HFF-Myc (cell line): ENCODE results near the gene HBA1.
A peak's percentile ranks its signal among the peaks of the same experiment; 100 is the strongest.
"Not testable (repeated sequence)": the region's sequence is repeated elsewhere in the genome, so short reads cannot be mapped to it uniquely, and the experiment has no call there.

Source experiments
- DNase-seq: peaks from one replicate; pipeline ENCODE4 v3.0.0-alpha.2; 2011; ENCODE audit warnings: low read depth; ENCODE audit errors: extremely low read depth
- H3K4me3 ChIP-seq: replicated peaks from 2 replicates; pipeline ENCODE4 v1.5.1; 2011; ENCODE audit warnings: low read depth, mild to moderate bottlenecking, control low read depth, low read length
- TF ChIP-seq, protein P1 (sequence below): IDR thresholded peaks from 2 replicates; pipeline ENCODE4 v1.5.1; 2012; ENCODE audit warnings: mild to moderate bottlenecking, low read depth, low read length, control low read depth; ENCODE audit errors: missing control alignments

Gene HBA1

DNA sequence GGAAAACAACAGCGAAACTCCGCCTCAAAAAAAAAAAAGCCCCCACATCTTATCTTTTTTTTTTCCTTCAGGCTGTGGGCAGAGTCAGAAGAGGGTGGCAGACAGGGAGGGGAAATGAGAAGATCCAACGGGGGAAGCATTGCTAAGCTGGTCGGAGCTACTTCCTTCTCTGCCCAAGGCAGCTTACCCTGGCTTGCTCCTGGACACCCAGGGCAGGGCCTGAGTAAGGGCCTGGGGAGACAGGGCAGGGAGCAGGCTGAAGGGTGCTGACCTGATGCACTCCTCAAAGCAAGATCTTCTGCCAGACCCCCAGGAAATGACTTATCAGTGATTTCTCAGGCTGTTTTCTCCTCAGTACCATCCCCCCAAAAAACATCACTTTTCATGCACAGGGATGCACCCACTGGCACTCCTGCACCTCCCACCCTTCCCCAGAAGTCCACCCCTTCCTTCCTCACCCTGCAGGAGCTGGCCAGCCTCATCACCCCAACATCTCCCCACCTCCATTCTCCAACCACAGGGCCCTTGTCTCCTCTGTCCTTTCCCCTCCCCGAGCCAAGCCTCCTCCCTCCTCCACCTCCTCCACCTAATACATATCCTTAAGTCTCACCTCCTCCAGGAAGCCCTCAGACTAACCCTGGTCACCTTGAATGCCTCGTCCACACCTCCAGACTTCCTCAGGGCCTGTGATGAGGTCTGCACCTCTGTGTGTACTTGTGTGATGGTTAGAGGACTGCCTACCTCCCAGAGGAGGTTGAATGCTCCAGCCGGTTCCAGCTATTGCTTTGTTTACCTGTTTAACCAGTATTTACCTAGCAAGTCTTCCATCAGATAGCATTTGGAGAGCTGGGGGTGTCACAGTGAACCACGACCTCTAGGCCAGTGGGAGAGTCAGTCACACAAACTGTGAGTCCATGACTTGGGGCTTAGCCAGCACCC, 1.2 kb upstream of the HBA1 start:
- TF ChIP-seq, protein P1, sequence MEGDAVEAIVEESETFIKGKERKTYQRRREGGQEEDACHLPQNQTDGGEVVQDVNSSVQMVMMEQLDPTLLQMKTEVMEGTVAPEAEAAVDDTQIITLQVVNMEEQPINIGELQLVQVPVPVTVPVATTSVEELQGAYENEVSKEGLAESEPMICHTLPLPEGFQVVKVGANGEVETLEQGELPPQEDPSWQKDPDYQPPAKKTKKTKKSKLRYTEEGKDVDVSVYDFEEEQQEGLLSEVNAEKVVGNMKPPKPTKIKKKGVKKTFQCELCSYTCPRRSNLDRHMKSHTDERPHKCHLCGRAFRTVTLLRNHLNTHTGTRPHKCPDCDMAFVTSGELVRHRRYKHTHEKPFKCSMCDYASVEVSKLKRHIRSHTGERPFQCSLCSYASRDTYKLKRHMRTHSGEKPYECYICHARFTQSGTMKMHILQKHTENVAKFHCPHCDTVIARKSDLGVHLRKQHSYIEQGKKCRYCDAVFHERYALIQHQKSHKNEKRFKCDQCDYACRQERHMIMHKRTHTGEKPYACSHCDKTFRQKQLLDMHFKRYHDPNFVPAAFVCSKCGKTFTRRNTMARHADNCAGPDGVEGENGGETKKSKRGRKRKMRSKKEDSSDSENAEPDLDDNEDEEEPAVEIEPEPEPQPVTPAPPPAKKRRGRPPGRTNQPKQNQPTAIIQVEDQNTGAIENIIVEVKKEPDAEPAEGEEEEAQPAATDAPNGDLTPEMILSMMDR, result no peak
- DNase-seq, result no peak
- no peak overlapping the region for H3K4me3 ChIP-seq

DNA sequence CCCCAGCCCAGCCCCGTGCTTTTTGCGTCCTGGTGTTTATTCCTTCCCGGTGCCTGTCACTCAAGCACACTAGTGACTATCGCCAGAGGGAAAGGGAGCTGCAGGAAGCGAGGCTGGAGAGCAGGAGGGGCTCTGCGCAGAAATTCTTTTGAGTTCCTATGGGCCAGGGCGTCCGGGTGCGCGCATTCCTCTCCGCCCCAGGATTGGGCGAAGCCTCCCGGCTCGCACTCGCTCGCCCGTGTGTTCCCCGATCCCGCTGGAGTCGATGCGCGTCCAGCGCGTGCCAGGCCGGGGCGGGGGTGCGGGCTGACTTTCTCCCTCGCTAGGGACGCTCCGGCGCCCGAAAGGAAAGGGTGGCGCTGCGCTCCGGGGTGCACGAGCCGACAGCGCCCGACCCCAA, 474 bp upstream of the HBA1 start:
- H3K4me3 ChIP-seq, DNase-seq: not testable (repeated sequence)

DNA sequence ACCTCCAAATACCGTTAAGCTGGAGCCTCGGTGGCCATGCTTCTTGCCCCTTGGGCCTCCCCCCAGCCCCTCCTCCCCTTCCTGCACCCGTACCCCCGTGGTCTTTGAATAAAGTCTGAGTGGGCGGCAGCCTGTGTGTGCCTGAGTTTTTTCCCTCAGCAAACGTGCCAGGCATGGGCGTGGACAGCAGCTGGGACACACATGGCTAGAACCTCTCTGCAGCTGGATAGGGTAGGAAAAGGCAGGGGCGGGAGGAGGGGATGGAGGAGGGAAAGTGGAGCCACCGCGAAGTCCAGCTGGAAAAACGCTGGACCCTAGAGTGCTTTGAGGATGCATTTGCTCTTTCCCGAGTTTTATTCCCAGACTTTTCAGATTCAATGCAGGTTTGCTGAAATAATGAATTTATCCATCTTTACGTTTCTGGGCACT, 928 bp downstream of the HBA1 start:
- 0 out of 2 replicates have a peak overlapping the region, but pooled peaks have one; percentile 4 for H3K4me3 ChIP-seq
- TF ChIP-seq, protein P1, result no peak
- DNase-seq, result peak; percentile 33

DNA sequence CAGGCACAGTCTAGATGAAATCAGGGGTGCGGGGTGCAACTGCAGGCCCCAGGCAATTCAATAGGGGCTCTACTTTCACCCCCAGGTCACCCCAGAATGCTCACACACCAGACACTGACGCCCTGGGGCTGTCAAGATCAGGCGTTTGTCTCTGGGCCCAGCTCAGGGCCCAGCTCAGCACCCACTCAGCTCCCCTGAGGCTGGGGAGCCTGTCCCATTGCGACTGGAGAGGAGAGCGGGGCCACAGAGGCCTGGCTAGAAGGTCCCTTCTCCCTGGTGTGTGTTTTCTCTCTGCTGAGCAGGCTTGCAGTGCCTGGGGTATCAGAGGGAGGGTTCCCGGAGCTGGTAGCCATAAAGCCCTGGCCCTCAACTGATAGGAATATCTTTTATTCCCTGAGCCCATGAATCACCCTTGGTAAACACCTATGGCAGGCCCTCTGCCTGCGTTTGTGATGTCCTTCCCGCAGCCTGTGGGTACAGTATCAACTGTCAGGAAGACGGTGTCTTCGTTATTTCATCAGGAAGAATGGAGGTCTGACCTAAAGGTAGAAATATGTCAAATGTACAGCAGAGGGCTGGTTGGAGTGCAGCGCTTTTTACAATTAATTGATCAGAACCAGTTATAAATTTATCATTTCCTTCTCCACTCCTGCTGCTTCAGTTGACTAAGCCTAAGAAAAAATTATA, 1.6 kb downstream of the HBA1 start:
- no peak overlapping the region for H3K4me3 ChIP-seq

DNA sequence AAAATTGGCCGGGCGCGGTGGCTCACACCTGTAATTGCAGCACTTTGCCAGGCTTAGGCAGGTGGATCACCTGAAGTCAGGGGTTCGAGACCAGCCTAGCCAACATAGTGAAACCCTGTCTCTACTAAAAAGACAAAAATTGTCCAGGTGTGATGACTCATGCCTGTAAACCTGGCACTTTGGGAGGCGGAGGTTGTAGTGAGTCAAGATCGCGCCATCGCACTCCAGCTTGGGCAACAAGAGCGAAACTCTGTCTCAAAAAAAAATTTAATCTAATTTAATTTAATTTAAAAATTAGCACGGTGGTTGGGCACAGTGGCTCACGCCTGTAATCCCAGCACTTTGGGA, 2.2 kb downstream of the HBA1 start:
- DNase-seq, result no peak
- TF ChIP-seq, protein P1, result no peak
- H3K4me3 ChIP-seq, result no peak overlapping the region

More for the DNA sequence above, 1.6 kb downstream of the HBA1 start:
- no peak for DNase-seq
- TF ChIP-seq, protein P1, result no peak

DNA sequence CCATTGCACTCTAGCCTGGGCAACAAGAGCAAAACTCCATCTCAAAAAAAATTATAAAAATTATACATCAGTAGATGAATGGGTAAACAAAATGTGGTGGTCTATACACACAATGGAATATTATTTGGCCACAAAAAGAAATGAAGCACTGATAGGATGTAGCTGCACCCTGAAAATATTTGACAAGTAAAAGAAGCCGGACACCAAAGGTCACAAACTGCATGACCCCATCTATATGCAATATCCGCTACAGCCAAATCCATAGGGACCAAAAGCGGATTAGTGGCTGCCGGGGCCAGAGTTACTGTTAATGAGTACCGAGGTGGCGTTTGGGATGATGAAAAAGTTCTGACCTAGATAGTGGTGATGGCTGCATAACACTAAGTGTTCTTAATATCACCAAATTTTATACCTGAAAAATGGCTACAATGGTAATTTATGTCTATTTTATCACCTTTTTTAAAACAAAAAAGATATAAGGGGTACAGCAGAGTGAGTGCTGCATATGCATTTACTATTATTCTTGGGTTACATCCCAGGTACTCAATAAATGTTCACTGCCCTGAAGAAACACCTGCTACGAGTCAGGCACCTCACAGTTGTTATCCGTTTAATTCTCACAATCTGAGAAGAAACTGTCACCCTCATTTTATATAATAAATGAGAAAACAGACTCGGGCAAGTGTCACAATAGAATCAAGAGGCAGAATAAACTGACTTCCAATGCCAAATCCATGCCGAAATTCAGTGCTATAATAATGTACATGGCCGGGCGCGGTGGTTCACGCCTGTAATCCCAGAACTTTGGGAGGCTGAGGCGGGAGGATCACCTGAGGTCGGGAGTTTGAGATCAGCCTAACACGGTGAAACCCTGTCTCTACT, 3.0 kb downstream of the HBA1 start:
- no peak overlapping the region for H3K4me3 ChIP-seq
- TF ChIP-seq, protein P1, result no peak
- no peak for DNase-seq
